SK-N-DZ (cell line): ENCODE measurements around the gene PNMA6E.

Source experiments
- DNase-seq: peaks from one replicate; pipeline ENCODE4 v3.0.0-alpha.2; 2015; ENCODE audit warnings: low spot score
- small RNA-seq, 2 experiments: library from RNA; depleted of rRNA; stranded (forward); fragments of <200 nt; gene quantifications; one replicate each; pipeline ENCODE3, GENCODE V24; 2014

Gene PNMA6E

GRCh38 chrX:153351981-153352380 lies 49.2 kb downstream of the PNMA6E start:
- DNase-seq, result no peak

GRCh38 chrX:153349952-153350351 lies 51.2 kb downstream of the PNMA6E start:
- DNase-seq, result no peak

- DNase-seq, result no peak
Measured at GRCh38 chrX:153348421-153348820, 52.7 kb downstream of the PNMA6E start.

- DNase-seq, result no peak
Measured at GRCh38 chrX:153347530-153347929, 53.6 kb downstream of the PNMA6E start.

Small RNA genes within 50 kb of the gene (small RNA-seq; reads per million reads assigned to genes)
- gene AC152007.1 (0 reads per million in 2 experiments), gene RN7SL667P (0 reads per million in 2 experiments)
